Measurements from ENCODE around the gene SOWAHA.
"Not testable (repeated sequence)": the region's sequence is repeated elsewhere in the genome, so short reads cannot be mapped to it uniquely, and the experiment has no call there.

Gene SOWAHA

DNA sequence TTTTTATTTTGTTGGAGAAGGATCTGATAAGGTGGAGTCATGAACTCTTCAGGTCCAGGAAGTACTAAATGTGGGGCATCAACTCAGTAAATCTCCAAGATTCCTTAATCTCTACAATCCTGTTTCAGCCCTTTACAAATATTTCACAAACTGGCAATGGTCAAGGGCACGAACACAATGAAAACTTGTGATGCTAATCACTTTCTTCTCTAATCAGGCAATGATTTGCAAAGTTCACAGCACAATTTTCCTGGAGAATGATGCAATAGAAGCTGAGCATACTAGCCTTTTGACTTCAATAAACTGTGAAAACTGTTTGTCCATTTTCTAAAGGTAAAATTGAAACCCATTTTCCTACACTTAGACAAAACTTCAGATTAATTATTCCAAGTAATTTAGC, 36.2 kb downstream of the SOWAHA start:
- POLR2A ChIA-PET (ENCODE audit: low non-redundant PET), result no interaction called here
- no peak for TF ChIP-seq CTCF (conservative IDR thresholded peaks at IDR 0.05; ENCODE audit: low read depth)
- no peak for DNase-seq (ENCODE audit: low spot score)
- CTCF ChIA-PET, result no interaction called here
- no peak overlapping the region for H3K27ac ChIP-seq

DNA sequence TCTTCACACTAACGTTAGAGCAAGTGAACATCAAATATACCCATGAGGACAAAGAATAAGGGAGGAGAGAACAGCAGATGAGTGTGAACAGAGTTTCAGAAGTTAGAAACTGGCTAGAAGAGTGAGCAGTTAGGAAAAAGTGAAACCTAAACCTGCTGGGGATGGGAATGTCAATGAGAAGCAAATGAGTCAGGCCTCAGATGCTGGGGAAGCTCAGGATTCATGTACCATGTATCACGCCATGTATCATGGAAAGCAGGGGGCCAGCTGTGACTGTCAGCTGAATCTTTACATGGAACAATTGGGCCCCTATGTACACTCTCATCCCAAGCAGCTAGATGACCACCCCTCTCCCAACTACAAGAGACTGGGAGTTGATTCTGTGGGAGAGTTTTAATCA, 37.0 kb downstream of the SOWAHA start:
- H3K27ac ChIP-seq, result no peak overlapping the region
- ChIA-PET POLR2A (ENCODE audit: low non-redundant PET) (no interaction called here), CTCF (interaction anchor here (0.5 kb wide), 1 partner anchor 67 kb away, joined by 3 read pairs; no protein-coding TSS in a partner anchor)
- no peak for TF ChIP-seq CTCF (conservative IDR thresholded peaks at IDR 0.05; ENCODE audit: low read depth)
- DNase-seq (ENCODE audit: low spot score), result no peak

DNA sequence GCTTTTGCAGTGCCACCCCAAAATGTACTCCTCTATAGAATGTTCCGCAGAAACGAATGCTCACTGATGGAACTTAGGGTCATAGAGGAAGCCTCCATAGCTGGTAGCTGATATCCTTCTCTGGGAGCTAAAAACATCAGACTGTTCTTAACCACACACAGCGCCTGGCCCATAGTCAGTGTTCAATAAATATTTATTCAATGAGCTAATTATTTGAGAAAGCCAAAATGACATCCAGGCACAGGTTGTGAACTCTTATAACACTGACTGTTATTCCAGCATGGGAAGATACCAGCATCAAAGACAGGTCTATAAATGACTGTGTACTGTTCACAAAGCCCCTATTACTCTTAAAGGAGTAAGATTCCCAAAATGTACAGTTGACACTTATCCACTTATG, 40.2 kb downstream of the SOWAHA start:
- ChIA-PET CTCF (interaction anchor here (1.6 kb wide), 1 partner anchor 24 kb away, joined by 5 read pairs; no protein-coding TSS in a partner anchor), POLR2A (ENCODE audit: low non-redundant PET) (no interaction called here)
- no peak overlapping the region for H3K27ac ChIP-seq
- no peak for DNase-seq (ENCODE audit: low spot score)
- TF ChIP-seq CTCF (conservative IDR thresholded peaks at IDR 0.05; ENCODE audit: low read depth), result no peak

- H3K27ac ChIP-seq, result no peak overlapping the region
- no peak for TF ChIP-seq CTCF (conservative IDR thresholded peaks at IDR 0.05; ENCODE audit: low read depth)
- ChIA-PET POLR2A (ENCODE audit: low non-redundant PET) (interaction anchor here (1.5 kb wide), 1 partner anchor 12 kb away, joined by 5 read pairs; the partner anchor contains the start of genes GDF9 and UQCRQ), CTCF (interaction anchor here (0.9 to 1.6 kb wide), 2 partner anchors 10 to 25 kb away, joined by 3 to 5 read pairs; no protein-coding TSS in a partner anchor)
- no peak for DNase-seq (ENCODE audit: low spot score)
Observed at GRCh38 chr5:132853790-132854189, 40.7 kb downstream of the SOWAHA start.

- CTCF ChIA-PET, result interaction anchor here (0.9 to 1.6 kb wide), 2 partner anchors 10 to 25 kb away, joined by 3 to 5 read pairs; no protein-coding TSS in a partner anchor
- TF ChIP-seq CTCF (conservative IDR thresholded peaks at IDR 0.05; ENCODE audit: low read depth), result no peak
- no peak for DNase-seq (ENCODE audit: low spot score)
- H3K27ac ChIP-seq, result no peak overlapping the region
- POLR2A ChIA-PET (ENCODE audit: low non-redundant PET), result interaction anchor here (0.5 to 1.5 kb wide), 2 partner anchors 12 to 34 kb away, joined by 3 to 5 read pairs; partner anchors contain the start of genes GDF9 and UQCRQ
Observed at GRCh38 chr5:132854301-132854700, 41.2 kb downstream of the SOWAHA start.

- not testable (repeated sequence) for DNase-seq (ENCODE audit: low spot score); H3K27ac ChIP-seq
- POLR2A ChIA-PET (ENCODE audit: low non-redundant PET), result interaction anchor here (0.7 to 1.5 kb wide), 2 partner anchors 9 to 11 kb away, joined by 3 to 5 read pairs; partner anchors contain the start of genes GDF9 and UQCRQ
- CTCF ChIA-PET, result interaction anchor here (1.6 kb wide), 1 partner anchor 26 kb away, joined by 5 read pairs; no protein-coding TSS in a partner anchor
Observed at GRCh38 chr5:132854992-132855391, 41.9 kb downstream of the SOWAHA start.

DNA sequence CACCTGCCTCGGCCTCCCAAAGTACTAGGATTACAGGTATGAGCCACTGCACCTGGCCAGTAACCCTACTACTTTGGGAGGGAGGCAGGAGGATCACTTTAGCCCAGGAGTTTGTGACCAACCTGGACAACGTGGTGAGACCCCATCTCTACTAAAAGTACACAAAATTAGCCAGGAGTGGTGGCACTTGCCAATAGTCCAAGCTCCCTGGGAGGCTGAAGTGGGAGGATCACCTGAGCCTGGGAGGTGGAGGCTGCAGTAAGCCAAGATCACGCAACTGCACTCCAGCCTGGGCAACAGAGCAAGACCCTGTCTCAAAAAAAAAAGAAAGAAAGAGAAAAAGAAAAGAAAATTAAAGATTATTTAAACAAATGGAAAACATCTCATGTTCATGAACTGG, 42.9 kb downstream of the SOWAHA start:
- DNase-seq (ENCODE audit: low spot score), result no peak
- H3K27ac ChIP-seq, result no peak overlapping the region
- ChIA-PET CTCF (no interaction called here), POLR2A (ENCODE audit: low non-redundant PET) (interaction anchor here (0.8 to 1.2 kb wide), 2 partner anchors 10 to 15 kb away, joined by 3 read pairs; partner anchors contain the start of genes GDF9 and UQCRQ)
- TF ChIP-seq CTCF (conservative IDR thresholded peaks at IDR 0.05; ENCODE audit: low read depth), result no peak

Measured in RWPE1 (cell line).